ENCODE measurements around the gene CAMTA1.

Gene CAMTA1

DNA sequence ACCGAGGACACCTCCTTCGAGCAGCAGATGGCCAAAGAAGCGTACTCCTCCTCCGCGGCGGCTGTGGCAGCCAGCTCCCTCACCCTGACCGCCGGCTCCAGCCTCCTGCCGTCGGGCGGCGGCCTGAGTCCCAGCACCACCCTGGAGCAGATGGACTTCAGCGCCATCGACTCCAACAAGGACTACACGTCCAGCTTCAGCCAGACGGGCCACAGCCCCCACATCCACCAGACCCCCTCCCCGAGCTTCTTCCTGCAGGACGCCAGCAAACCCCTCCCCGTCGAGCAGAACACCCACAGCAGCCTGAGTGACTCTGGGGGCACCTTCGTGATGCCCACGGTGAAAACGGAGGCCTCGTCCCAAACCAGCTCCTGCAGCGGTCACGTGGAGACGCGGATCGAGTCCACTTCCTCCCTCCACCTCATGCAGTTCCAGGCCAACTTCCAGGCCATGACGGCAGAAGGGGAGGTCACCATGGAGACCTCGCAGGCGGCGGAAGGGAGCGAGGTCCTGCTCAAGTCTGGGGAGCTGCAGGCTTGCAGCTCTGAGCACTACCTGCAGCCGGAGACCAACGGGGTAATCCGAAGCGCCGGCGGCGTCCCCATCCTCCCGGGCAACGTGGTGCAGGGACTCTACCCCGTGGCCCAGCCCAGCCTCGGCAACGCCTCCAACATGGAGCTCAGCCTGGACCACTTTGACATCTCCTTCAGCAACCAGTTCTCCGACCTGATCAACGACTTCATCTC lies 879.1 kb downstream of the CAMTA1 start:
- DNase-seq: no peak

- DNase-seq: no peak
Measured at GRCh38 chr1:7664893-7665250, 879.6 kb downstream of the CAMTA1 start.

DNA sequence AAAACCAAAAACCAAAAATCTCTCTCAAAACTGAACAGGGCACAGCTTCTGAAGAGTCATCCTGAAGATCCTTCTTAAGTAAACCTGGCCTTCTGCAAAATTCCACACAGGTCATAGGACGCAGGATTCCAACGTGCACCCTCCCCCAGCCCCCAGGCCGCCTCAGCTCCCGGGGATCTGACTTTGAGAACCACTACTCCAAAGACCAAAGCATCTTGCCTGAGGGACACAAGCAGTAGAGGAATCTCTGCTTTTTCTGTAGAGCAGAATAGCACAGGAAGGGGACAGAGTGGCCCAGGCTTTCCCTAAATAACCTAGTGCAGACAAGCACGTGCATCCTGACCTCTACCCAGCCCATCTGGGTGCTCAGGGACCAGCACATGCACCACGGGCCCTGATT lies 881.0 kb downstream of the CAMTA1 start:
- DNase-seq: no peak

- DNase-seq: no peak
Measured at GRCh38 chr1:7667159-7667558, 881.9 kb downstream of the CAMTA1 start.

- peak; percentile 81 for DNase-seq
Measured at GRCh38 chr1:7667625-7668218, 882.5 kb downstream of the CAMTA1 start.

- peak; percentile 77 for DNase-seq
Measured at GRCh38 chr1:7669559-7670311, 884.5 kb downstream of the CAMTA1 start.

DNA sequence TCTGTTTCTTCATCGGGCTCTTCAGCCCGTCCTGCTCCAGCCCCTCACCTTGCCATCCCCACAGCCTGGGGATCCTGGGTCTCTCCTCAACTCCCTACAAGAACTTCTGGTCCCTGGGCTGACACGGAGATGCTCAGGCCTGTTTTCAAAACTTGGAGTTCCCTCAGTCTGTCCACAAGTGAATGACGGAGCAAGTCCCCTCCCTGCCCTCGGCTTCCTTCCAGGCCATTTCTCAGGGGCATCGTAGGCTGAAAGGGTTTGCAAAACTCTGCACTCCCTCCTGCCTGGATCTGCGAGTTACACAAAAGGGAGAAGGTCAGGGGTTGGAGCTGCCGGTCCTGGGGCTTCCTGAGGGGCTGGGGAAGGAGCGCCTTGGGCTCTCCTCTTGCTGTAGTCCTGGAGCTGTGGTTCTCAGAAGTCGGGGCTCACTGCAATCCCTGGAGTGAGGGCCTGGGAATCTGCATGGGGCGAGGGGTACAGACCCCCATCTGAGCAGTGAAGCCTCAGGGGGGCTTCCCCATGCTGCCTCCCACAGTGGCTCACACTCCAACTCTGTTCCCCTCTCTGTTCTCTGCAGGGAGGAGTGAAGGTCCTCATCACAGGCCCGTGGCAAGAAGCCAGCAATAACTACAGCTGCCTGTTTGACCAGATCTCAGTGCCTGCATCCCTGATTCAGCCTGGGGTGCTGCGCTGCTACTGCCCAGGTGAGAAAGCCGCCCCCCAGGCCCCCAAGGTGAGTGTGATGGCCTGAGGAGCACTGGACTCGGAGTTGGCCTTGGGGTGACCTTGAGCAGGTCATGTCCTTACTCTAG lies 885.3 kb downstream of the CAMTA1 start:
- DNase-seq: no peak

DNA sequence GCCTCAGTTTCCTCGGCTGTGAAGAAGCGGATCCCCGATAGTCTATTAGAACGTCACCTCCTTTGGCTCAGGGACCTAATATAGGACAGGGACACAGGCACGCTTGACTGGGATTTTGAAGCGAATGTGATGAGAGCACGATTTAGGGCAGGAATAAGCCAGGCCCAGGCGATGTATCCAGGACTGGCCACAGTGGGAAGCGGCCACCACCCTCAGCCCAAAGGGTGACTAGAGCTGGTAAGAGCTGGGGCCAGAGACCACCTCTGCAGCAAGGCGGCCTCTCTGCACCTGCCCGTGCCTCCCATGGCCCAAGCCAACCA lies 885.9 kb downstream of the CAMTA1 start:
- no peak for DNase-seq

- DNase-seq: no peak
Measured at GRCh38 chr1:7671676-7672075, 886.4 kb downstream of the CAMTA1 start.

GRCh38 chr1:7672864-7673263 lies 887.6 kb downstream of the CAMTA1 start:
- DNase-seq: no peak

DNA sequence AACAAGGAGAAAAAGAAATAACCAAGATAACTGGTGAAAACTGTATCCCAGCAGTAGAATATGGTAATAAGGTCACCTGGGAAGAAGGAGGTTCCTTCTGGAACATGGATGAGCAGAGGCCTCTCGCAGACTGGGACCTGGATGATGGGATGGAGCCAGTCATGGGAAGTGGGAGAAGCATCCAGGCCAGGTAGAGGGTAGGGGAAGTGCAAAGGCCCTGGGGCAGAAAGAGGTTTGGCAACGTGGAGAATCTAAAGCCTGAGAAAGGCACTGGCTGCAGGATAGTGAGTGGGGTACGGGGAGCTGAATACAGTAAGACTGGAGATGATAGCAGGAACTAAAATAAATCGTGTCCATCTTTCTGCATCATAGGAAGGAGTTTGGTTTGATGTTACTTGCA lies 889.7 kb downstream of the CAMTA1 start:
- no peak for DNase-seq

- no peak for DNase-seq
Measured at GRCh38 chr1:7675431-7676273, 890.4 kb downstream of the CAMTA1 start.

DNA sequence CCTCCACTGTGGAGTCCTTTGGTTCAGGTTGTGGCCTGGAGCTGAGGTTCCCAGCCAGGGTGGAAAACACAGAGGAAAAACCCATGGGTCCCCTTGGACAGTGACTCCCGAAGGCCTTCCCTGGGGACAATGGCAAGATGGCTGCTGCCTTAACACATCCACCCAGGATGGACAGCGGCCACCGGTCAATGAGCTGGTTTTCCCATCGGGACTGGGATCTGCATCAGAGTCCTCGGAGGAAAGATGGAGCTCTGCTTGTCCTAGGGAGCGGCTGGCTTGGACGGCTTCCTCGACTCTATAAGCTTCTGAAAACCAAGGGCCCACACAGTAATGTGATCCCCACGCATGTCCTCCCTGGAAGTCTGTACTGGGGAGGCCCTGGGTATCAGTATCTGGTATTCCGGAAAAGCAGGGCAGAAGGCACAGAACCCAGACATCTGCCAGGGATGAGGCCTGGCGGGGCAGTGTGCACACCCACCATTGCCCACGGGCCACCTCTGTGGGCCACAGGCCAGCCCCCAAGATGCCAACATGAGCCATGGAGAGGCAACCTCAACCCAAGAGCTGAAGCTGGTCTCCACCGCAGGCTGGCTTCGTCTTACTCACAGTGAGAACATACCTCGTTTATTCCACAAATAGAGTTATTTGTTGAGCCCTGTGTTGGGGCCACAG lies 891.2 kb downstream of the CAMTA1 start:
- no peak for DNase-seq

DNA sequence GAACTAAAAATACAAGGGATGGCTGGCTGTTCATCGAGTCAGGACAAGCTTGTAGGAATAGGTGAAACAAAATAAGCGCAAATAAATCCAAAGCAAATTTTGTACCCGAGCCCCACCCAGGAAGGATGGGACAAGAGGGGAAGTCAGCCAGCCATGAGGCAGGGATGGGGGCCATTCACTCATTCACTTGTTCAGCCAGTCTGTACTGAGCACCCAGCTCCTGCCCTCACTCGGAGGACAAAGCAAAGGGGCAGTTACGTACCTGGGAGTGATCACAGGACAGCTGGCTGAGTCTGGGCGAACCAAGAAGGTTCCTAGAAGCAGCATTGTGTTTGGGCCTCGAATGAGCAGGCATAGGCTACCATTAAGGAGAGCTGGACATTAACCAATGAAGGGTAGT lies 891.9 kb downstream of the CAMTA1 start:
- DNase-seq: no peak

DNA sequence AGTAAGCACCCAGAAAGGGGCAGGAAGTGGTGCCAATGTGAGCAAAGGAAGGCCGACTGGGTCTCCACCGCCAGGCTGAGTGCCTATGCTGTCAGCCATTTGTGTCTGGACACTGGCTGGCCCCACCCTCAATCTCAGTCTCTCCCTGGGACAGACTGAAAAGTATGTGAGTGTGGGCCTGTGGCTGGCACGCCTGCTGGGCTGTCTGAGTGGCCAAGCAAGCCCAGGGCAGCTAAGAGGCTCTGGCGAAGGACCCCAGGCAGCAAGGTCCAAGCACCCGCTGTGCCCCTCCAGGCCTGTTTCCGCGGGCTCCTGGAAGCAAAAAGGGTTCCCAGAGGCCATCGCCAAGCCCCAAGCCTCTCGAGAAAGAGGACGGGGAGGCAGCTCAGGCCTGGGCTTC lies 892.6 kb downstream of the CAMTA1 start:
- no peak for DNase-seq

DNA sequence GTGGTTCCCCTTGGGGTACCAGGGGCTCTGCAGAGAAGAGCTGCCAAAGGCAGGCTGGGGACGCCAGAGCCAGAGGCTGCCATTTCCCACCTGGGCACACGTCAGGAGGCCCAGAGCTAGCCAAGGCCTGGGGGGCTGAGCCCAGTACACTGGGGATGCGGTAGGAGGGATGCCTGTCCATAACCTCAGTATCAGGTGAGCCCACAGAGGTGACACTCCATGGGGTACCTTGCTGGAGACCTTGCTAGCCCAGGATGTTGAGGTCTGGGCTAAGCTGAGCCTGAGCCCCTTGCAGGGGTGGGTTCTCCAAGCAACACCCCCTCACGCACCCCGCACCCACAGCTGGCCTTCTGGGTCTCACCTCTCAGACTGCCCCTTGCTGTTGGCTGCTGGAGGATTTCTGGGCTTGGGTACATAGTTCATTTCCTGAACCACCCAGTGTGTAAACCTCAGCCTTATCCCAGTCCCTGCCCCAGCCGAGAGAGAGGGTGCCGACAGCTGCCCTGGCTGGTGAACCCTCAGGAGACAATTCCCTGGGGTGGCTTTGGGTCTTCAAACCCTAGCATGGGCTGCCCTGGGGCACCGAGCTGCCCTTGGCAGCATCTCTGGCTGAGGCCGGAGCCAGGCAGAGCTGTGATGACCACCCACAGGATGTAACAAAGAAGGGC lies 893.4 kb downstream of the CAMTA1 start:
- no peak for DNase-seq

DNA sequence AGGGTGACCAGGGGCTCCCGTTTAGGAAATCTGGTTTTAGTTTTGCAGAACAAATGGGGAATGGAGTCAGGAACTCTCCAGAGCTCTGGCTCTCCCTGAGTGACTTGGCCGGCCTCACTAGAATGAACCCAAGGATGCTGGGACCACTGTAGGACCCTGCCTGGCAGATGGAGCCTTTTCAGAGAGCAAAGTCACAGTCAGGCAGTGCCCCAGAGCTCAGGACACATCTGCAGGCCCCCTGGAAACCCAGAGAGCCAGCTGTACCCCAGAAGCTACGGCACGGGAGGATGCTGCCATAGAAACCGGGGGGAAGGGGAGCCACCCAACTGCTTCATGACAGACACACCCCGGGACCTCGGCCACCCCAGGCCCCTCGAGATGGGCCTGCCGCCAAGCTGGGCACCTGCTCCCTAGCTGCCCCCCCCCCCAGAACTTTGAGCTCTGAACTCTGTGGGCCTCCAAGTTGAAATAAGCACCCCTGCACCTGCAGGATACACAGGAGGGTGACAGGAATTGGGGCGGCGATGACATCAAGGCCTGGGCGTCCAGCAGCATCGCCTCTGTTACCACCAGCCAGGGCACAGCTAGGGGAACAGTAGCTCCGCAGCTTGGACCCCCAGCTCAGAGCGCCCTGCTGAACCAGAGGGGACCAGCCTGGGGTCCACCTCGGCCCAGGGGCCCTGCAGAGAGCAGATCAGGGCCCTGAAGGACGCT lies 894.1 kb downstream of the CAMTA1 start:
- DNase-seq: no peak

GRCh38 chr1:7679873-7680206 lies 894.6 kb downstream of the CAMTA1 start:
- DNase-seq: no peak

- DNase-seq: no peak
Measured at GRCh38 chr1:7680207-7680954, 895.1 kb downstream of the CAMTA1 start.

DNA sequence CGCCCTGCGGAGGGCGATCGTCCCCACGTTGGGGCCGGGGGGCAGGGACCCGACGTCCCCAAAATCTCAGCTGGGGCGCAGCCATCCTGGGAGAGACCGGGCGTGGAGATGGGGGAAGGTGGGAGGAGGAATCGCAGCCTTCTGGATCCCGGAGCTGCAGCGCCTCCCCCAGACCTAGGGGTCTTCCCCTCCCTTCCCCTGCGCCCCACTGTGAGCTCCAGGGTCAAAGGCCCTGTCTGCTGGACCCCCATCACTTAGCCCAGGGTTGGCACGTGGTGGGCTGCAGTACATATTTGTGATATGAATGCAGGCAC lies 895.7 kb downstream of the CAMTA1 start:
- no peak for DNase-seq

Measured in 8988T (cell line).